Esophagus squamous epithelium (tissue), 4 donors: Measurements from ENCODE around the gene POU2F2.

Source experiments
- CTCF ChIP-seq, 6 experiments: fragments of 450-650 bp in 4 of 6; fragments of 200-600 bp in 2 of 6; sonication (generic) in 2 of 6; IDR thresholded peaks; one replicate each; pipeline ENCODE4 v1.5.1; 2016 to 2019; ENCODE audit warnings: antibody characterized with exemption in 6 of 6, mild to moderate bottlenecking in 4 of 6, moderate library complexity in 4 of 6
- POLR2A ChIP-seq, 4 donors: fragments of 450-650 bp; IDR thresholded peaks; one replicate each; pipeline ENCODE4 v1.6.1; 2017; ENCODE audit warnings: antibody characterized with exemption in 4 of 4, mild to moderate bottlenecking in 4 of 4, moderate library complexity in 3 of 4

GRCh38 chr19:42096255-42096837, 35.9 kb downstream of the POU2F2 start:
- TF ChIP-seq CTCF (IDR thresholded peaks at IDR 0.05) (no peak), POLR2A (IDR thresholded peaks at IDR 0.05) (no peak)
